RPMI8226 (cell line): ENCODE measurements around the gene C2CD4C.
"Not testable (repeated sequence)": the region's sequence is repeated elsewhere in the genome, so short reads cannot be mapped to it uniquely, and the experiment has no call there.

Source experiments
- DNase-seq: peaks from one replicate; pipeline ENCODE4 v3.0.0-alpha.2; 2015

C2CD4C gene

GRCh38 chr19:397941-398706 is 10.8 kb downstream of the C2CD4C start:
- DNase-seq: no peak

- DNase-seq: no peak
These were observed 11.6 kb downstream of the C2CD4C start for GRCh38 chr19:397321-397720.

- DNase-seq: no peak
These were observed 13.5 kb downstream of the C2CD4C start for GRCh38 chr19:395467-395866.

- not testable (repeated sequence) for DNase-seq
These were observed 14.1 kb downstream of the C2CD4C start for GRCh38 chr19:394857-395256.

GRCh38 chr19:393560-393959 is 15.4 kb downstream of the C2CD4C start:
- DNase-seq: not testable (repeated sequence)

GRCh38 chr19:392375-392970 is 16.5 kb downstream of the C2CD4C start:
- DNase-seq: no peak

GRCh38 chr19:391726-392374 is 17.1 kb downstream of the C2CD4C start:
- DNase-seq: no peak

GRCh38 chr19:391207-391557 is 17.8 kb downstream of the C2CD4C start:
- DNase-seq: no peak

GRCh38 chr19:390386-391206 is 18.4 kb downstream of the C2CD4C start:
- DNase-seq: no peak

- DNase-seq: no peak
These were observed 19.0 kb downstream of the C2CD4C start for GRCh38 chr19:389935-390289.

GRCh38 chr19:389255-389934 is 19.6 kb downstream of the C2CD4C start:
- no peak for DNase-seq

GRCh38 chr19:388691-389090 is 20.3 kb downstream of the C2CD4C start:
- no peak for DNase-seq

- DNase-seq: no peak
These were observed 21.2 kb downstream of the C2CD4C start for GRCh38 chr19:387777-388176.

- DNase-seq: not testable (repeated sequence)
These were observed 22.2 kb downstream of the C2CD4C start for GRCh38 chr19:386632-387301.

GRCh38 chr19:386189-386588 is 22.8 kb downstream of the C2CD4C start:
- not testable (repeated sequence) for DNase-seq

- DNase-seq: no peak
These were observed 24.2 kb downstream of the C2CD4C start for GRCh38 chr19:384799-385169.

- no peak for DNase-seq
These were observed 24.8 kb downstream of the C2CD4C start for GRCh38 chr19:383922-384798.

GRCh38 chr19:383040-383439 is 25.9 kb downstream of the C2CD4C start:
- no peak for DNase-seq

- peak; percentile 17 for DNase-seq
These were observed 26.4 kb downstream of the C2CD4C start for GRCh38 chr19:382578-382977.

- DNase-seq: not testable (repeated sequence)
These were observed 27.0 kb downstream of the C2CD4C start for GRCh38 chr19:381901-382300.

GRCh38 chr19:380618-381219 is 28.2 kb downstream of the C2CD4C start:
- not testable (repeated sequence) for DNase-seq
